GM20431 (cell line): ENCODE results near the gene KCNAB2.

Experiments
- in situ Hi-C: fragments of 300-500 bp; cut with MseI, MboI; formaldehyde crosslinking; loops from one replicate; pipeline ENCODE4 v1.15.0; 2020; ENCODE audit warnings: low sequenced_read_pairs; ENCODE audit not compliant: unreplicated experiment

KCNAB2 gene

DNA sequence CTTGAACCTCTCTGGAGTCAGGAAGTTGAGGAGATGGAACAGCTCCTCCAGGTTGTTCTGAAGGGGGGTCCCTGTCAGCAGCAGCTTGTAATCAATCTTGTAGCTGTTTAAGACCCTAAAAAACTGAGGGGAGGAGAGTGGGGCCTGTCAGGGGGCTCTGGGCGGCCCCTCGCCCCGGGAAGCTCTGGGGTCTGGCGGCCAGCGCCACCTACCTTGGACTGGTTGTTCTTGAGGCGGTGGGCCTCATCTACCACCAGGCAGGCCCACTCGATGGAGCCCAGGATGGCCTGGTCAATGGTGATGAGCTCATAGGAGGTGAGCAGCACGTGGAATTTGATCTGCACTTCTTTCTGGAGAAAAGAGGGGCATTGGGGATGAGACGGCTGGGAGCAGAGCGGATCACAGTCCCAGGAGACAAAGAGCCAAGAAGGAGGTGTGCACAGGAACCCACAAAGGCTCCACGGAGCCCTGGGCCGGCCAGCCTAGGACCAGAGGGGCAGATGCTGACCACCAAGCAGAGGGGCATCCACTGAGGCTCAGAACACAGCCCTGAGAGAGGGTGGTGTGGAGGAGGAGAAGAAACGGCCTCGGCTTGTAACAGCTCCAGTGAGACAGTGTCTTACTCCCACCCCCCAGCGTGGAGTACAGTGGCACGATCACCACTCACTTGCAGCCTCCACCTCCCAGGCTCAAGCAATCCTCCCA lies 91.0 kb downstream of the KCNAB2 start:
- in situ Hi-C loops = no loop called here

DNA sequence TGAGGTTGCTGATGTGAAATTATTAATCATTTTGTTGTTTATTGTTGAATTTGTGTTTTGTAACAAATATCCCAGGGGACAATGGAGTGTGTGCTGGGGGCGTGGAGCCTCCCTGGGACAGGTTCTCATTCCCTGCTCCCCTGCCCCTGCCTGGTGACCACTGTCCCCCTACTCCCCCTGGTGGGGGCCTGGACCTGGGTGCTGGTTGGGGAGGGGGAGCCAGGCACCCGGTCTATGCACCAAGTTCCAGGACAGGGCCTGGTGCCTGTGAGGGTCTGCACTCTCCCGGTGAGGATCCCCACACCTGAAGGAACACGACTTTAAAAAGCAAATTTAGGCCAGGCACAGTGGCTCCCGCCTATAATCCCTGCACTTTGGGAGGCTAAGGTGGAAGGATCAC lies 92.1 kb downstream of the KCNAB2 start:
- in situ Hi-C loops = no loop called here

DNA sequence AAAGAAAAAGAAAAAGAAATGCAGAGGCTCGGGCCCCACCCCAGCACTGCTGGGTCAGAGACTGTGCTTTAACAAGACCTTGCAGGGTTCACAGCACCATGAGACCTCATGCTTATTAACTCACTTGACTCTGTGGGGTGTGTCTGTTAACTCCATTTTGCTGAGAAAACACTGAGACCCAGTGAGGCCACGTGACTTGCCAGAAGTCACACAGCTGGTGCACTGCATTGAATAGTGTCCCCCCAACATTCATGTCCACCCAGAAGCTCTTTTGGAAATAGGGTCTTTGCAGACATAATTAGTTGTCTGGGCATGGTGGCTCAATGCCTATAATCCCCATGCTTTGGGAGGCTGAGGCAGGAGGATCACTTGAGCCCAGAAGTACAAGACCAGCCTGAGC lies 94.7 kb downstream of the KCNAB2 start:
- in situ Hi-C loops = no loop called here

- in situ Hi-C loops = no loop called here
Observed at GRCh38 chr1:6141592-6141991, 95.9 kb downstream of the KCNAB2 start.

- in situ Hi-C loops = no loop called here
Observed at GRCh38 chr1:6142036-6142621, 96.4 kb downstream of the KCNAB2 start.

DNA sequence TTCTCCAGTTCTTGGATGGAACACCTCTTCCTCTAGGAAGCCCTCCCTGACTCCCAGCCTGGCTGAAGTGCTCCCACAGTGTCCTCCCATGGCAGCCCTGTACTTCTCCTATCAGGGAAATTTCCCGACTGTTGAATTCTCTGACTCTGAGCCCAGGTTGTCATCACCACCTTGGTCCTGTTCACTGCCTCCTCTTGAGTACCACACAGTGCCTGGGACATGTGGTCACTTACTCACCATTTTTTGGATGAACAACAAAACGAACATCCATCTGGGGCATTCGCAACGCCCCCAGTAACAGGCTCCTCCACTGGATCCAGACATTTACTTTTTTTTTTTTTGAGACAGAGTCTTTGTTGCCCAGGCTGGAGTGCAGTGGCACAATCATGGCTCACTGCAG lies 97.0 kb downstream of the KCNAB2 start:
- in situ Hi-C loops = no loop called here

- in situ Hi-C loops = no loop called here
Observed at GRCh38 chr1:6143395-6143794, 97.7 kb downstream of the KCNAB2 start.

GRCh38 chr1:6144175-6144574 lies 98.5 kb downstream of the KCNAB2 start:
- in situ Hi-C loops = no loop called here

GRCh38 chr1:6144647-6145395 lies 99.1 kb downstream of the KCNAB2 start:
- in situ Hi-C loops = no loop called here

GRCh38 chr1:6145396-6145750 lies 99.7 kb downstream of the KCNAB2 start:
- in situ Hi-C loops = no loop called here

DNA sequence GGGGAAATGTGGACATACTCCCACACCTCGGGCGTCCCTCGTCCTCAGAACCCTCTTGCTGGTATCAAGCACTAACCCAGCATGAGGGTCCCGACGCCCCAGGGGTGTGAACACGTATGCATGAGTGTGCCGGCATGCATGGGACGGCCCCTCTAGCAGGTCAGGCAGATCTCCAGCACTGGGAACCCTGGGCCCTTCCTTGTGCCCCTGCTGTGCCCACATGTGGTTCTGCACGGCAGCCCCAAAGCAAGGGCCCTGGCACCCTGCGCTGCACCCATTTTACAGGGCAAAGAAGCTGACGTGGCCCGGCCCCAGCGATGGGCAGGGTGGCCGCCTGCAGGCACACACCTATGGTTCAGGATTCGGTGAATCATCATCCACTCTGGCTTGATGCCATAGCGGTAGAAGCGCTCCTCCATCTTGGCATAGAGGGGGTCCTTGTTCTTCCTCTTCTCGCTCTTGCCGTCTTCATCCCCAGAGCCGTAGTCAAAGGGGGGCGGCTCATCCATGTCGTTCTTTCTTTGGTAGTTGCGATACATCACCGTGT lies 100.2 kb downstream of the KCNAB2 start:
- in situ Hi-C loops = no loop called here

DNA sequence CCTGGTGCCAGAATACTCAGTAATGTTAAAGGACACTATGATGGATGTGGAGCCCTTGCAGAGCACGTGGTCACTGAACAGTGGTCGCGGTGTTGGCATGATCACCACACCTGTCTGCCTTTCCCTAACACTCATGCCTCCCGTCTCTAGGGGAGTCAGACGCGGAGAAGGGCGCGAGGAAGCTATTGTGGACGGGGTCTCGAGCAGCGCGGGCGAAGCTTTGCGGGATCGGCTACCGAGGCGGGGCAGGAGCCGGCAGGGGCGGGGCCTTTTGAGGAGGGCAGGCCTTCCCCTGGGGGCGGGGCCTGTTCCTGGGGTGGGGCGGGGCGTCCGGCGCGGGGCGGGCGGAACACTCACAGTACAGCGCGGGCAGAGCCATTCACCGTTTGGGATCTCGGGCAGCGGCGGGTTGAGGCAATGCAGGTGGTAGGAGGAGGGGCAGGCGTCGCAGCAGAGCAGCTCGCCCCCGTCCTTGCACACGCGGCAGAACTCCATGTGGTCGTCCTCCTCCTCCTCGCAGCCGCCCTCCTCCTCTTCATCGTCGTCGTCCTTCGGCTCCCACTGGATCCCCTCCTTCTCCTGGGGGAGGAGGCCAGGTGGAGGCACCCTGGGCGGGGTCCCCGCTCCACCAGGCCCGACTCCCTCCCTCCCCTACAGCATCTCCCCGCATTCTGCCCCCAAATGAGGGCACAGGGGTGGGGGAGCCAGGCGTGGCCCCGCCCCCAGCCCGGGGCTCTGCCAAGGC lies 103.0 kb downstream of the KCNAB2 start:
- in situ Hi-C loops = no loop called here

DNA sequence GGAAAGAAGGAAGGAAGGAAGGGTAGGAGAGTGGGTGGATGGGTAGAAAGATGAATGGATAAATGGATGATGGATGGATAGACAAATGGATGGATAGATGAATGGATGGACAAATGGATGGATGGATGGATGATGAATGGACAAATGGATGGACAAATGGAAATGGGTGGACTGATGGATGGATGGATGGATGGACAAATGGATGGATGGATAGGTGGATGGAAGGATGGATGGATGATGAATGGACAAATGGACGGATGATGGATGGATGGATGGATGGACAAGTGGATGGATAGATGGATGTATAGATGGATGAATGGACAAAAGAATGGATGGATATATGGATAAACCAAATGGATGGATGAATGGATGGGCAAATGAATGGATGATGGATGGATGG lies 103.9 kb downstream of the KCNAB2 start:
- in situ Hi-C loops = no loop called here

DNA sequence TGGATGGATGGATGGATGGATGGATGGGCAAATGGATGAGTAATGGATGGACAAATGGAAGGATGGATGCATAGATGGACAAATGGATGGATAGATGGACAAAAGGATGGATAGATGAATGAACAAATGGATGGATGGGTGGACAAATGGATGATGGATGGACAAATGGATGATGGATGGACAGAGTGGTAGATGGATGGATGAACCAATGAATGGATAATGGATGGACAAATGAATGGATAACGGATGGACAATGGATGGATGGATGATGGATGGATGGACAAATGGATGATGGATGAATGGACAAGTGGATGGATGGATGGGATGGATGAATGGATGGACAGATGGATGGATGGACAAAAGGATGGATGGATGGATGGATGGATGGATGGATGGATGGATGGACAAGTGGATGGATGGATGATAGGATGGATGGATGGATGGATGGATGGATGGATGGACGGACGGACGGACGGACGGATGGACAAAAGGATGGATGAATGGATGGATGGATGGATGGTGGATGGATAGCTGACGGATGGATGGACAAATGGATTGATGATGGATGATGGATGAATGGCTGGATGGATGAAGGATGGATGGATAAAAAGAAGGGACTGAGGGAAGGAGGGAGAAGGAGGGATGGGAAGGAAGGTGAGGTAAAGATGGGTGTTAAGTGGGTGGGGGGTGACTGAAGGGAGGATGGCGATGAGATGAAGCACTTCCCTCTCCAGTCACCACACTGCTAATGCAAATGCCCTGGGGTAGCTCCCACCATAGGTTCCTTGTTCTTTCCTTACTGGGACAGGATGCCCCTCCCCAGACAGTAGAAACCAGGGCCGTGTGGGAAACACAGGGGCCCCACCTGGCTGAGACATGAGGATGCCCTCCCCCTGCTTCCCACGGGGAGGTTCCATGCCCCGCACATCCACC lies 104.6 kb downstream of the KCNAB2 start:
- in situ Hi-C loops = no loop called here
